Measurements from ENCODE around the gene RPS6KB2. TPM values are rescaled to one million over a fixed set of nuclear protein-coding genes. Genes with fewer than 3 reads are reported as not detected.
"Not testable (repeated sequence)": the region's sequence is repeated elsewhere in the genome, so short reads cannot be mapped to it uniquely, and the experiment has no call there.

The RPS6KB2 gene
- polyA plus RNA-seq, 4 donors = 39.0 to 88.1 (median 74.3) TPM

- H3K9me3 ChIP-seq (ENCODE audit: control insufficient read depth in 2 of 2, insufficient read depth in 1 of 2, low read depth in 1 of 2, low read length in 1 of 2); H3K4me3 ChIP-seq (ENCODE audit: low read depth in 1 of 3, low read length in 3 of 3); DNase-seq; FAIRE-seq; H3K4me1 ChIP-seq (ENCODE audit: control insufficient read depth in 3 of 3, insufficient read depth in 2 of 3, low read depth in 1 of 3, low read length in 2 of 3); H3K36me3 ChIP-seq (ENCODE audit: control insufficient read depth in 3 of 3, insufficient read depth in 2 of 3, low read depth in 1 of 3, low read length in 3 of 3); H3K27ac ChIP-seq (ENCODE audit: low read depth in 1 of 3, low read length in 2 of 3); H3K27me3 ChIP-seq (ENCODE audit: control insufficient read depth in 3 of 3, insufficient read depth in 3 of 3, low read length in 3 of 3): not testable (repeated sequence)
- WGBS, 3 donors = 79 to 84% (median 80%) methylated on average over 12 to 14 of the region's 16 CpGs
Observed at GRCh38 chr11:67477344-67478050, 49.2 kb downstream of the RPS6KB2 start.

GRCh38 chr11:67482275-67482826 is 54.1 kb downstream of the RPS6KB2 start:
- FAIRE-seq (no peak), DNase-seq (no peak)
- 18 to 31% (median 24%) methylated on average over 19 of the region's 19 CpGs for WGBS, 3 donors
- H3K27me3 ChIP-seq (ENCODE audit: control insufficient read depth in 3 of 3, insufficient read depth in 3 of 3, low read length in 3 of 3) = no peaks in the 10 kb centered on the region
- H3K4me3 ChIP-seq (ENCODE audit: low read depth in 1 of 3, low read length in 3 of 3) = peak overlapping the region; percentile 28 to 65 (median 50)
- peaks cover 2 to 13% (median 2%) of the 10 kb centered on the region in 3 donors for H3K4me1 ChIP-seq (ENCODE audit: control insufficient read depth in 3 of 3, insufficient read depth in 2 of 3, low read depth in 1 of 3, low read length in 2 of 3)
- peaks cover 0 to 21% (median 0%) of the 10 kb centered on the region in 3 donors for H3K36me3 ChIP-seq (ENCODE audit: control insufficient read depth in 3 of 3, insufficient read depth in 2 of 3, low read depth in 1 of 3, low read length in 3 of 3)
- H3K27ac ChIP-seq (ENCODE audit: low read depth in 1 of 3, low read length in 2 of 3) = peak overlapping the region; percentile 44 to 85 (median 69)
- peaks cover 0 to 6% of the 10 kb centered on the region in 2 donors for H3K9me3 ChIP-seq (ENCODE audit: control insufficient read depth in 2 of 2, insufficient read depth in 1 of 2, low read depth in 1 of 2, low read length in 1 of 2)

- FAIRE-seq (no peak), DNase-seq (peak; percentile 99)
- Histone ChIP-seq H3K9me3 (ENCODE audit: control insufficient read depth in 2 of 2, insufficient read depth in 1 of 2, low read depth in 1 of 2, low read length in 1 of 2) (peaks cover 0 to 6% of the 10 kb centered on the region in 2 donors), H3K36me3 (ENCODE audit: control insufficient read depth in 3 of 3, insufficient read depth in 2 of 3, low read depth in 1 of 3, low read length in 3 of 3) (peaks cover 0 to 28% (median 0%) of the 10 kb centered on the region in 3 donors), H3K27ac (ENCODE audit: low read depth in 1 of 3, low read length in 2 of 3) (peak within 1 kb of the TSS; percentile 44 to 85 (median 69)), H3K4me1 (ENCODE audit: control insufficient read depth in 3 of 3, insufficient read depth in 2 of 3, low read depth in 1 of 3, low read length in 2 of 3) (peaks cover 2 to 13% (median 2%) of the 10 kb centered on the region in 3 donors), H3K27me3 (ENCODE audit: control insufficient read depth in 3 of 3, insufficient read depth in 3 of 3, low read length in 3 of 3) (no peaks in the 10 kb centered on the region), H3K4me3 (ENCODE audit: low read depth in 1 of 3, low read length in 3 of 3) (peak within 1 kb of the TSS; percentile 36 to 65 (median 50))
- 9 to 10% (median 10%) methylated on average over 60 of the region's 60 CpGs for WGBS, 3 donors
Observed at GRCh38 chr11:67482827-67483798, 54.8 kb downstream of the RPS6KB2 start, which contains the start of gene AIP. TSS of gene AIP (plus strand) at chr11:67483026. CDS start at chr11:67483159, 133 bp downstream.

- H3K4me1 ChIP-seq (ENCODE audit: control insufficient read depth in 3 of 3, insufficient read depth in 2 of 3, low read depth in 1 of 3, low read length in 2 of 3) = peaks cover 2 to 13% (median 2%) of the 10 kb centered on the region in 3 donors
- WGBS, 3 donors = 61 to 79% (median 68%) methylated on average over 16 of the region's 16 CpGs
- peaks cover 0 to 6% of the 10 kb centered on the region in 2 donors for H3K9me3 ChIP-seq (ENCODE audit: control insufficient read depth in 2 of 2, insufficient read depth in 1 of 2, low read depth in 1 of 2, low read length in 1 of 2)
- peak overlapping the region in 2 of 3 donors; percentile 36 to 50 for H3K4me3 ChIP-seq (ENCODE audit: low read depth in 1 of 3, low read length in 3 of 3)
- DNase-seq (peak in 1 of 2 donors; percentile 33), FAIRE-seq (no peak)
- peak overlapping the region in 2 of 3 donors; percentile 60 to 85 for H3K27ac ChIP-seq (ENCODE audit: low read depth in 1 of 3, low read length in 2 of 3)
- H3K27me3 ChIP-seq (ENCODE audit: control insufficient read depth in 3 of 3, insufficient read depth in 3 of 3, low read length in 3 of 3) = no peaks in the 10 kb centered on the region
- peaks cover 0 to 37% (median 0%) of the 10 kb centered on the region in 3 donors for H3K36me3 ChIP-seq (ENCODE audit: control insufficient read depth in 3 of 3, insufficient read depth in 2 of 3, low read depth in 1 of 3, low read length in 3 of 3)
Observed at GRCh38 chr11:67483831-67484665, 55.8 kb downstream of the RPS6KB2 start.

- Histone ChIP-seq H3K9me3 (ENCODE audit: control insufficient read depth in 2 of 2, insufficient read depth in 1 of 2, low read depth in 1 of 2, low read length in 1 of 2) (peaks cover 0 to 6% of the 10 kb centered on the region in 2 donors), H3K27me3 (ENCODE audit: control insufficient read depth in 3 of 3, insufficient read depth in 3 of 3, low read length in 3 of 3) (no peaks in the 10 kb centered on the region), H3K4me3 (ENCODE audit: low read depth in 1 of 3, low read length in 3 of 3) (no peak overlapping the region), H3K4me1 (ENCODE audit: control insufficient read depth in 3 of 3, insufficient read depth in 2 of 3, low read depth in 1 of 3, low read length in 2 of 3) (peaks cover 2 to 13% (median 2%) of the 10 kb centered on the region in 3 donors), H3K36me3 (ENCODE audit: control insufficient read depth in 3 of 3, insufficient read depth in 2 of 3, low read depth in 1 of 3, low read length in 3 of 3) (peaks cover 0 to 45% (median 2%) of the 10 kb centered on the region in 3 donors), H3K27ac (ENCODE audit: low read depth in 1 of 3, low read length in 2 of 3) (peak overlapping the region in 2 of 3 donors; percentile 60 to 85)
- 54 to 80% (median 71%) methylated on average over 11 of the region's 11 CpGs for WGBS, 3 donors
- FAIRE-seq = no peak
- no peak for DNase-seq
Observed at GRCh38 chr11:67484847-67485311, 56.6 kb downstream of the RPS6KB2 start.

Other genes with a start within 250 kb of the RPS6KB2 start
- gene GRK2, start 162.0 kb upstream of the RPS6KB2 start, polyA plus RNA-seq = 100 to 1,000 TPM in 2 of 4 donors, 10 to 100 TPM in 2; 78.3 to 153 (median 102) TPM
- 10 to 100 TPM in 3 of 4 donors, 1 to 10 TPM in 1; 7.8 to 26.0 (median 20.1) TPM for gene ANKRD13D, start 139.2 kb upstream of the RPS6KB2 start, polyA plus RNA-seq
- 10 to 100 TPM; 27.5 to 55.2 (median 32.7) TPM for gene SSH3, start 125.0 kb upstream of the RPS6KB2 start, polyA plus RNA-seq
- gene POLD4, start 74.9 kb upstream of the RPS6KB2 start, polyA plus RNA-seq = 100 to 1,000 TPM; 137 to 492 (median 310) TPM
- gene CLCF1, start 54.9 kb upstream of the RPS6KB2 start, polyA plus RNA-seq = 1 to 10 TPM in 3 of 4 donors, not detected in 1; 1.4 to 6.3 (median 3.0) TPM
- 10 to 100 TPM; 19.5 to 88.3 (median 40.7) TPM for gene RAD9A, start 36.5 kb upstream of the RPS6KB2 start, polyA plus RNA-seq
- 100 to 1,000 TPM; 123 to 211 (median 187) TPM for gene PPP1CA, start 26.6 kb upstream of the RPS6KB2 start, polyA plus RNA-seq
- gene TBC1D10C, start 24.4 kb upstream of the RPS6KB2 start, polyA plus RNA-seq = 10 to 100 TPM in 1 of 4 donors, 1 to 10 TPM in 3; 2.5 to 18.1 (median 4.1) TPM
- under 1 TPM in 2 of 4 donors, not detected in 2; 0.40 to 0.84 TPM for gene CARNS1, start 12.8 kb upstream of the RPS6KB2 start, polyA plus RNA-seq
- gene PTPRCAP, start 9.2 kb downstream of the RPS6KB2 start, polyA plus RNA-seq = 10 to 100 TPM in 3 of 4 donors, 1 to 10 TPM in 1; 7.5 to 34.6 (median 15.9) TPM
- 100 to 1,000 TPM; 106 to 208 (median 133) TPM for gene CORO1B, start 15.0 kb downstream of the RPS6KB2 start, polyA plus RNA-seq
- under 1 TPM in 1 of 4 donors, not detected in 3; 0.04 TPM for gene GPR152, start 24.2 kb downstream of the RPS6KB2 start, polyA plus RNA-seq
- gene CABP4, start 26.9 kb downstream of the RPS6KB2 start, polyA plus RNA-seq = 1 to 10 TPM in 1 of 4 donors, under 1 TPM in 2, not detected in 1; 0.27 to 1.1 (median 0.41) TPM
- gene TMEM134, start 40.8 kb downstream of the RPS6KB2 start, polyA plus RNA-seq = 100 to 1,000 TPM in 1 of 4 donors, 10 to 100 TPM in 3; 70.3 to 119 (median 71.2) TPM
- gene AIP, start 54.5 kb downstream of the RPS6KB2 start, polyA plus RNA-seq = 100 to 1,000 TPM in 1 of 4 donors, 10 to 100 TPM in 3; 45.7 to 102 (median 79.6) TPM
- gene PITPNM1, start 76.9 kb downstream of the RPS6KB2 start, polyA plus RNA-seq = 10 to 100 TPM; 31.2 to 42.1 (median 35.9) TPM
- gene CDK2AP2, start 79.7 kb downstream of the RPS6KB2 start, polyA plus RNA-seq = 100 to 1,000 TPM in 2 of 4 donors, 10 to 100 TPM in 2; 80.0 to 108 (median 97.5) TPM
- not detected for gene CABP2, start 95.0 kb downstream of the RPS6KB2 start, polyA plus RNA-seq
- gene GSTP1, start 155.3 kb downstream of the RPS6KB2 start, polyA plus RNA-seq = 1,000 to 10,000 TPM in 2 of 4 donors, 100 to 1,000 TPM in 2; 714 to 1,471 (median 1,003) TPM
- gene NDUFV1, start 178.4 kb downstream of the RPS6KB2 start, polyA plus RNA-seq = 100 to 1,000 TPM; 170 to 361 (median 249) TPM
- 10 to 100 TPM; 11.7 to 67.1 (median 45.7) TPM for gene NUDT8, start 201.4 kb downstream of the RPS6KB2 start, polyA plus RNA-seq
- gene TBX10, start 211.3 kb downstream of the RPS6KB2 start, polyA plus RNA-seq = 10 to 100 TPM in 3 of 4 donors, 1 to 10 TPM in 1; 4.3 to 69.4 (median 27.9) TPM
- gene ACY3, start 222.2 kb downstream of the RPS6KB2 start, polyA plus RNA-seq = 100 to 1,000 TPM in 2 of 4 donors, 10 to 100 TPM in 2; 36.6 to 271 (median 125) TPM
- gene ALDH3B2, start 246.1 kb downstream of the RPS6KB2 start, polyA plus RNA-seq = under 1 TPM in 2 of 4 donors, not detected in 2; 0.03 to 0.12 TPM

Measured in small intestine (tissue), 7 donors.